Right cardiac atrium (tissue), 5 donors: ENCODE data around the gene BCAR3. TPM values are rescaled to one million over a fixed set of nuclear protein-coding genes. Genes with fewer than 3 reads are reported as not detected.
A peak's percentile ranks its signal among the peaks of the same experiment; 100 is the strongest.
"Not testable (repeated sequence)": the region's sequence is repeated elsewhere in the genome, so short reads cannot be mapped to it uniquely, and the experiment has no call there.

Experiments used
- ATAC-seq, 2 donors: fragments of 200-7000 bp; cut with Tn5 transposase; one replicate each; pipeline versions ENCODE4 v1.8.0 to v1.9.1; 2020; ENCODE audit warnings: moderate library complexity in 2 of 2, mild to moderate bottlenecking in 1 of 2
- DNase-seq, 3 donors: peaks; one replicate each; pipeline ENCODE4 v3.0.0-alpha.2; 2020
- H3K27ac ChIP-seq: one replicate; pipeline ENCODE4 v1.5.1; 2013; ENCODE audit warnings: mild to moderate bottlenecking, low read length, control low read depth, moderate library complexity
- H3K27me3 ChIP-seq: one replicate; pipeline ENCODE4 v1.6.1; 2013; ENCODE audit not compliant: control insufficient read depth, insufficient read depth
- H3K4me1 ChIP-seq: one replicate; pipeline ENCODE4 v1.6.1; 2013; ENCODE audit warnings: low read length; ENCODE audit not compliant: control insufficient read depth, insufficient read depth
- H3K4me3 ChIP-seq: one replicate; pipeline ENCODE4 v1.5.1; 2013; ENCODE audit warnings: low read length, control low read depth
- H3K9me3 ChIP-seq: one replicate; pipeline ENCODE4 v1.6.1; 2013; ENCODE audit warnings: low read length; ENCODE audit not compliant: control insufficient read depth
- WGBS: extraction: QIAGEN DNeasy Blood & Tissue Kit; methylation state at CpG from one replicate; pipeline ENCODE4 v1.1.7; 2013; 5-methylcytosine and 5-hydroxymethylcytosine counted together
- intact Hi-C, 4 donors: fragments of 100-400 bp; cut with DNase I; formaldehyde crosslinking; loops; one replicate each; pipeline versions ENCODE4 v1.11.0 to v1.14.0; 2022 to 2023
- polyA plus RNA-seq: library from polyadenylated mRNA; stranded (reverse); fragments of 200-250 nt; gene quantifications from one replicate; pipeline ENCODE4 v1.2.3, GENCODE V29; 2013
- total RNA-seq, 4 donors: library from RNA; stranded (reverse); fragmentation: NEBNext Ultra II Directional; extraction: Animal tissue kit (Norgen Biotek cat#: 25700); gene quantifications; one replicate each; pipeline ENCODE4 v1.2.1, GENCODE V29; 2021
- donor health status: healthy with polysubstance abuse.
- donor health status: DM: no; HTN: yes; CAD: no.
- donor health status: DM: no; HTN: no; CAD: no.
- donor health status: DM: no; HTN: yes; CAD: no; lungs with severe emphysema.
- donor health status: DM: yes; HTN: yes; CAD: no.

Gene BCAR3
- total and polyA plus RNA-seq, 5 donors: 10.1 to 17.4 (median 12.6) TPM

- no peaks in the 10 kb centered on the region for H3K9me3 ChIP-seq
- H3K4me1 ChIP-seq: peaks cover 36% of the 10 kb centered on the region
- ATAC-seq: peak; percentile 21 to 27
- intact Hi-C loops: no loop called here
- H3K27me3 ChIP-seq: no peaks in the 10 kb centered on the region
- no peak overlapping the region for H3K27ac ChIP-seq
- DNase-seq: no peak
- 70% methylated on average over 2 of the region's 2 CpGs for WGBS
- no peak overlapping the region for H3K4me3 ChIP-seq
Measured at GRCh38 chr1:93595266-93595665, 86.4 kb downstream of the BCAR3 start.

GRCh38 chr1:93594603-93594880 is 87.1 kb downstream of the BCAR3 start:
- DNase-seq: no peak
- H3K27ac ChIP-seq: no peak overlapping the region
- H3K27me3 ChIP-seq: no peaks in the 10 kb centered on the region
- peaks cover 34% of the 10 kb centered on the region for H3K4me1 ChIP-seq
- WGBS: 98% methylated on average over 1 of the region's 1 CpG
- H3K4me3 ChIP-seq: no peak overlapping the region
- intact Hi-C loops: no loop called here
- no peak for ATAC-seq
- no peaks in the 10 kb centered on the region for H3K9me3 ChIP-seq

- intact Hi-C loops: no loop called here
- ATAC-seq (no peak), DNase-seq (no peak)
- no peaks in the 10 kb centered on the region for H3K9me3 ChIP-seq
- H3K4me3 ChIP-seq: no peak overlapping the region
- H3K27ac ChIP-seq: no peak overlapping the region
- WGBS: 86% methylated on average over 13 of the region's 13 CpGs
- peaks cover 29% of the 10 kb centered on the region for H3K4me1 ChIP-seq
- no peaks in the 10 kb centered on the region for H3K27me3 ChIP-seq
Measured at GRCh38 chr1:93593854-93594602, 87.6 kb downstream of the BCAR3 start.

GRCh38 chr1:93592551-93592949 is 89.1 kb downstream of the BCAR3 start:
- DNase-seq: no peak
- H3K27ac ChIP-seq: peak overlapping the region; percentile 71
- ATAC-seq: peak; percentile 23 to 31
- intact Hi-C loops: no loop called here
- no peaks in the 10 kb centered on the region for H3K9me3 ChIP-seq
- no peak overlapping the region for H3K4me3 ChIP-seq
- no peaks in the 10 kb centered on the region for H3K27me3 ChIP-seq
- 86% methylated on average over 6 of the region's 6 CpGs for WGBS
- H3K4me1 ChIP-seq: peaks cover 18% of the 10 kb centered on the region

DNA sequence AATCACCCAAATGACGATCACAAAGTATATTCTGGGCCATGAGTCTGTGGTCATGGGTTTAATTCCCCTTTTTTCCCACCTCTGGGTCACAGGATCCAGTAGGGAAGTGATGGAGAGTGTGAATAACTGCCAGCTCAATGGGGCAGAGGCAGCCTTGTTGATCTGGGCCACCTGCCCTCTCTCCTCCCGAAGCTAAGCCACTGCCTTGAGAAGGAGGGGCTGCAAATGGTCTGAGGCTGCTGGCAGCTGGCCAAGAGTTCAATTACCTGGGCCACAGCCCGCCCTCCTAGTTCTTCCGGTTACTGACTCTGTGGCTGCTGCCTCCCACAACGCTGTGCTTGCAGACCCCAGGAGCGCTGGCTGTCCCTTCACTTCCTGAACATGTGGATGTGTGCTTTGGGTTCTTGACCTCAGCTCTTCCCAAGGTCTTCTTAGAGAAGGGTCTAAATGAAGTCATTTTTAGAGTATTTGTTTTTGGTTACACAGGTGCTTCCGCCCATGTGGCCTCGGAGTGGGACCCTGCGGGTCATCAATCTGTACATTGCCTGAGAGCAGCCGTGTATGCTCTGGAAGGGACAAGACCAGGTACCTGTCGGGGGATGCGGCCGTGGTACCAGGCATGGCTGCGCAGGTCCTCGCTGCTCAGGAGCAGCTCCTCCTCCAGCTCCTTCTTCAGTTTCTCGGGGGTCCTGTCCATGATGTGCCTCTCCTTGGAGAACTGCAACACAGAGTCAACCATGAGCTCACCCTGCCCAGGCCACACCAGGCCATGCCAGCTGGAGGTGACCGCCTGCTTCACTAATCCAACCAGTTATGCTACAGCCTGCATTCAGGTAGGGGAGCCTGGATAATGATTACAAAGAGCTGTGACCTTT is 89.7 kb downstream of the BCAR3 start:
- intact Hi-C loops: no loop called here
- DNase-seq (peak in 1 of 3 donors; percentile 58), ATAC-seq (peak in 1 of 2 donors; percentile 40)
- Histone ChIP-seq H3K9me3 (no peaks in the 10 kb centered on the region), H3K27ac (no peak overlapping the region), H3K4me3 (no peak overlapping the region), H3K4me1 (peaks cover 18% of the 10 kb centered on the region), H3K27me3 (no peaks in the 10 kb centered on the region)
- WGBS: 81% methylated on average over 17 of the region's 17 CpGs

DNA sequence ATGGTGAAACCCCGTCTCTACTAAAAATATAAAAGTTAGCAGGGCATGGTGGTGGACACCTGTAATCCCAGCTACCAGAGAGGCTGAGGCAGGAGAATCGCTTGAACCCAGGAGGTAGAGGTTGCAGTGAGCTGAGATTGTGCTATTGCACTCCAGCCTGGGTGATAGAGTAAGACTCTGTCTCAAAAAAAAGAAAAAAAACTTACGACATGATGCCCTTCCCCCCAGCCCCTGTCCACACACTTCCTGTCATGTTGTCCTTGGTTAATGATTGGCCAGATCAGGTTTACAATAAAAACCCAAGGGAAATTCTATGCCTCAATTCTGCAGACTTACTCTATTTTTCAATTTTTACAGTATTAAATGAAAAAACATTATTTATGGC is 90.4 kb downstream of the BCAR3 start:
- H3K27ac ChIP-seq, H3K4me3 ChIP-seq, H3K9me3 ChIP-seq, DNase-seq, H3K27me3 ChIP-seq, ATAC-seq, intact Hi-C loops: not testable (repeated sequence)
- 79% methylated on average over 3 of the region's 3 CpGs for WGBS
- H3K4me1 ChIP-seq: peaks cover 17% of the 10 kb centered on the region

DNA sequence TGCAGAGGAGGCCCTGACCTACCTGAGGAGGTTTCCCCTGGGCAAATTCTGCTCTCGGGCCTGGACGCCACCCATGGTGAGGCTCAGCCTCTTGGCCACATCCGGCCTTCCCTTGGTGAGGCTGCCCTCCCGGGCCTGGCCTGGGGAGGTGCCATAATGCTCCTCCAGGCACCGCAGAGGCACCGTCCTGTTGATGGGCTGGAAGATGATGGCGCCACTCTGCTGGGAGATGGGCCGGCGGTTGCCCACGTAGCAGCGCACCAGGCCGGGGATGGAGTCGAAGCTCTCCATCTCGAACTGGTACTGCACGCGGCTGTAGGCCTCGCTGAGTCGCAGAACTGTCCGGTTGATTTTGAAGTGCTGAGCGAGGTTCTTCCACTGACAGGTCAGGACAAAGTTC is 92.7 kb downstream of the BCAR3 start:
- Histone ChIP-seq H3K9me3 (no peaks in the 10 kb centered on the region), H3K27me3 (no peaks in the 10 kb centered on the region), H3K4me1 (peaks cover 9% of the 10 kb centered on the region), H3K4me3 (no peak overlapping the region), H3K27ac (no peak overlapping the region)
- WGBS: 95% methylated on average over 20 of the region's 20 CpGs
- ATAC-seq (no peak), DNase-seq (no peak)
- intact Hi-C loops: no loop called here

DNA sequence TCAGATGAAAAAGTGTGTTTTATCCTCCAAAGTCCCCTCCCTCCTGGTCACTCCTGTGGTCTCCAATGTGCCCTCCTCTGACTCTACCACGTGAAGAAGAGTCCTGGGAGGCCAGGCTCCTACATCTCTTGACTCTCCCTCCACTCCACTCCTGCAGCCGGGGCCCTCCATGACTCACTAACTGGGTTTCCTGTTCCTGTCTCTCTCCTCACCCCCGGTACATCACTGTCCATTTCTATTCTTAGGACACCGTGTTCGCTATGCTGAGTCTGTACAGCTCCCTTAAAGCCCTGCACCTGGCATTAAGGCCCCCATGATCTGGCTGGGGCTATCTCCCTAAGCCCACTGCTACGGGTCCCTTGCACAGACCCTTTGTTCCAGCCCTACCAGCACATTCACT is 93.4 kb downstream of the BCAR3 start:
- no peaks in the 10 kb centered on the region for H3K27me3 ChIP-seq
- no peak overlapping the region for H3K4me3 ChIP-seq
- H3K27ac ChIP-seq: no peak overlapping the region
- H3K9me3 ChIP-seq: no peaks in the 10 kb centered on the region
- ATAC-seq (no peak), DNase-seq (no peak)
- intact Hi-C loops: no loop called here
- WGBS: 61% methylated on average over 6 of the region's 6 CpGs
- H3K4me1 ChIP-seq: peaks cover 6% of the 10 kb centered on the region

GRCh38 chr1:93587354-93587753 is 94.3 kb downstream of the BCAR3 start:
- ATAC-seq: no peak
- intact Hi-C loops: no loop called here

GRCh38 chr1:93585059-93585966 is 96.3 kb downstream of the BCAR3 start:
- Histone ChIP-seq H3K4me1 (peaks cover 4% of the 10 kb centered on the region), H3K9me3 (no peaks in the 10 kb centered on the region), H3K27me3 (no peaks in the 10 kb centered on the region), H3K4me3 (no peak overlapping the region), H3K27ac (peak overlapping the region; percentile 95)
- DNase-seq (peak; percentile 90 to 96 (median 95)), ATAC-seq (peak; percentile 91 to 93)
- intact Hi-C loops: no loop called here
- WGBS: 41% methylated on average over 13 of the region's 13 CpGs

More at GRCh38 chr1:93587354-93587753, 94.3 kb downstream of the BCAR3 start:
- Histone ChIP-seq H3K27me3 (no peaks in the 10 kb centered on the region), H3K9me3 (no peaks in the 10 kb centered on the region), H3K27ac (no peak overlapping the region), H3K4me1 (peaks cover 4% of the 10 kb centered on the region), H3K4me3 (no peak overlapping the region)
- WGBS: 60% methylated on average over 5 of the region's 5 CpGs
- DNase-seq: no peak
